Measurements from ENCODE around the gene PLXDC1. TPM values are rescaled to one million over a fixed set of nuclear protein-coding genes. Genes with fewer than 3 reads are reported as not detected.

The PLXDC1 gene
- total and polyA plus RNA-seq, 2 experiments from 2014 or later = 0.28 to 0.91 TPM

- Histone ChIP-seq H3K9me2 (ENCODE audit: insufficient read depth) (no peaks in the 10 kb centered on the region), H2AFZ (no peak overlapping the region), H3K4me1 (ENCODE audit: insufficient read depth) (peaks cover 18% of the 10 kb centered on the region), H3K79me2 (replicated peaks; ENCODE audit: insufficient read depth) (no peaks in the 10 kb centered on the region), H3K36me3 (ENCODE audit: insufficient read depth) (no peaks in the 10 kb centered on the region), H3K4me2 (peak overlapping the region; percentile 70), H3K27ac (ENCODE audit: low read depth) (no peak overlapping the region), H3F3A (replicated peaks; ENCODE audit: low read depth) (peaks cover 15% of the 10 kb centered on the region), H3K4me3 (no peak overlapping the region), H4K20me1 (replicated peaks; ENCODE audit: insufficient read depth) (no peaks in the 10 kb centered on the region), H3K27me3 (ENCODE audit: insufficient read depth) (no peaks in the 10 kb centered on the region)
- TF ChIP-seq POLR2AphosphoS5 (IDR thresholded peaks at IDR 0.05; ENCODE audit: low read depth) (peak; percentile 30; the same call in 1 of the 2 replicates), ETS1 (IDR thresholded peaks at IDR 0.05) (no peak), NANOG (IDR thresholded peaks at IDR 0.05; ENCODE audit: borderline replicate concordance) (no peak), REST (IDR thresholded peaks at IDR 0.05; ENCODE audit: unreplicated experiment) (no peak), CTCF (conservative IDR thresholded peaks at IDR 0.05; ENCODE audit: low read depth in 2 of 2) (no peak)
- ATAC-seq (no peak), DNase-seq (ENCODE audit: low spot score) (no peak)
- Mint-ChIP-seq H3K27ac (no peak overlapping the region), H3K36me3 (ENCODE audit: low read depth) (peaks cover 21% of the 10 kb centered on the region), H3K4me3 (no peak overlapping the region; the same call in 2 of the 3 replicates), H3K27me3 (ENCODE audit: insufficient read depth, low read depth, poor library complexity) (peaks cover 23% of the 10 kb centered on the region), H3K4me1 (peaks cover 44% of the 10 kb centered on the region), H3K9me3 (peaks cover 3% of the 10 kb centered on the region; the same call in 2 of the 3 replicates)
Observed at GRCh38 chr17:39173526-39174274, 22.3 kb upstream of the PLXDC1 start.

GRCh38 chr17:39173080-39173479 is 21.6 kb upstream of the PLXDC1 start:
- no peak overlapping the region for H3K27ac Mint-ChIP-seq
- peaks cover 9% of the 10 kb centered on the region; the same call in 2 of the 3 replicates for H3K9me3 Mint-ChIP-seq
- TF ChIP-seq CREB1 (CRISPR knock-in tag; IDR thresholded peaks at IDR 0.05; ENCODE audit: low read depth) (no peak), REST (IDR thresholded peaks at IDR 0.05; ENCODE audit: unreplicated experiment) (no peak), ZNF114 (CRISPR knock-in tag; IDR thresholded peaks at IDR 0.05) (no peak)

More at GRCh38 chr17:39173080-39173479, 21.6 kb upstream of the PLXDC1 start:
- no peak overlapping the region for H3K4me3 Mint-ChIP-seq
- no peaks in the 10 kb centered on the region for H3K9me2 ChIP-seq (ENCODE audit: insufficient read depth)
- no peak overlapping the region for H3K4me3 ChIP-seq
- H3K27me3 Mint-ChIP-seq (ENCODE audit: insufficient read depth, low read depth, poor library complexity) = peaks cover 23% of the 10 kb centered on the region
- H2AFZ ChIP-seq = no peak overlapping the region
- DNase-seq (ENCODE audit: low spot score) = no peak
- no peak for ATAC-seq
- no peak overlapping the region for H3K27ac ChIP-seq (ENCODE audit: low read depth)
- no peaks in the 10 kb centered on the region for H4K20me1 ChIP-seq (replicated peaks; ENCODE audit: insufficient read depth)
- no peak overlapping the region for H3K4me2 ChIP-seq
- no peaks in the 10 kb centered on the region for H3K36me3 ChIP-seq (ENCODE audit: insufficient read depth)
- H3K4me1 ChIP-seq (ENCODE audit: insufficient read depth) = peaks cover 18% of the 10 kb centered on the region
- peaks cover 22% of the 10 kb centered on the region for H3K36me3 Mint-ChIP-seq (ENCODE audit: low read depth)
- H3K27me3 ChIP-seq (ENCODE audit: insufficient read depth) = peaks cover under 1% of the 10 kb centered on the region; the same call in 1 of the 2 replicates
- peaks cover 43% of the 10 kb centered on the region for H3K4me1 Mint-ChIP-seq
- peaks cover 13% of the 10 kb centered on the region for H3F3A ChIP-seq (replicated peaks; ENCODE audit: low read depth)
- H3K79me2 ChIP-seq (replicated peaks; ENCODE audit: insufficient read depth) = no peaks in the 10 kb centered on the region
